HL-60/S4 treated with phorbol 12-myristate 13-acetate at 8.2 ng/mL for 4 days and 3 days (cell line): ENCODE results near the gene STK24.

Experiments used
- in situ Hi-C: fragments of 300-500 bp; cut with MboI; formaldehyde crosslinking; loops from 2 replicates; pipeline ENCODE4 v1.15.0; 2022; ENCODE audit warnings: low sequenced_read_pairs

STK24 gene

DNA sequence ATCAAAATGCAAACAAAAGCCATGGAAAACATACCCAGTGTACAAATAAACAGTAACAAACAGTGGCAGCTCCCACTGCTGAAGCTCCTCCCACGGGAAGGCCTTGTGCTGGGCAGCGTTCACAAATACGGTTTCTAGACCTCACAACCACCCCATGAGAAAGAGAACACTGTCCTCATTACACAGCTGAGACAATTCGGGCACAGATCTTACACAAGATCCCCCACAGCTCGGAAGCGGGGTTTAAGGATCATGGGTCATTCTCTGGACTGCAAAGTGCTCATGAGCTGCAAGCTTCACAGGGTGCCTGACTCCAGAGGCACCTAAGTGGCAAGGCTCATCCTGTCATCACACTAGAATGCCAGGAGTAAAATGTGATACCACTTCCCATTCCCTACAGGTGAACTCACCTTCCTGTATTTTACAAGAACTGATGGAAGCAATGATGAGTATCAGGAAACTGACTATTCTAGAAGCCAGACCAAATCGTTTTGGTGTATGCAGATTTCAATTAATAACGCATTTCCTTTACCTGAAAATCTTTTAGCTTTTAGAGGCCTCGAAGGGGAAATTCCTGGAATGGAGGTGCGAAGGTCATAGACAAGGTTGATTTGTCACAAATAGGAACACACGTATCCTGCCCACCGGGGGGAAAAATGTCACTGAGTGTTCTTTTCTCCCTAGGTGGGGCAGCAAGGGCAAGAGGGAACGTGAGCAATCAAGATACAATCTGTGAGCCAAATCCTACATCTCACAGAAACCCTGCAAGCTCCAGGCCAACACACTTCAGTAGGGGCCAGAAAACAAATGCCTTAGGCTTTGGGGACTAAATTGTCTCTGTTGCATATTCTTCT, 41.2 kb downstream of the STK24 start:
- in situ Hi-C loops: no loop called here

DNA sequence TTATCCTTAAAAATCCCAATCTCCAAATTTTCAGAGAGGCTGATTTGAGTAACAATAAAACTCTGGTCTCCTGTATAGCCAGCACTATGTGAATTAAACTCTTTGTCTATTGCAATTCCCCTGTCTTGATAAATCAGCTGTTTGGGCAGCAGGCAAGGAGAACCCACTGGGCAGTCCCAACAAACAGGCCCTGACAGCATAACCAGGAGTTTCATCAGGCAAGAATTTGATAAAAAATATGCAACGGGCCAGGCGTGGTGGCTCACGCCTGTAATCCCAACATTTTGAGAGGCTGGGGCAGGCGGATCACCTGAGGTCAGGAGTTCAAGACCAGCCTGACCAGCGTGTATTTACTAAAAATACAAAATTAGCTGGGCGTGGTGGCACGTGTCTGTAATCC, 42.1 kb downstream of the STK24 start:
- in situ Hi-C loops: no loop called here

DNA sequence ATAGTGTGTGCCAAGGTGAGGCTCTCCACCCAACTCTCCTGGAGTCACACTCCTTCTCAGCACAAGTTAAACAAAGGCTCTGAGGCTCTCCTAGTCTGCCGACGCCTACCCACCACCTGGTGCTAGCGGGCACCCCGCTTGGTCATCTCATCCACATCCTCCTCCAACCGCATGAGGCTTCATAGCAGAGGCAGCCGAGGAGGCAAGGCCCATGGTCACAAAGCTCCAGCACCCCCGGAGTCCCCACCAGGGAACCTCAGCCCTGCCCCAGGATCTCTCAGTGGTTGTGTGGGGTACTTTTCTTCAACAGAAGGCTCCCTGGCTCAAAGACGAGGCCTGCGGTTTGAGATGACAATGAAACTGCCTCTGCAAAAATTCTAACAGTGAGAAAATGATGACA, 43.0 kb downstream of the STK24 start:
- in situ Hi-C loops: no loop called here

DNA sequence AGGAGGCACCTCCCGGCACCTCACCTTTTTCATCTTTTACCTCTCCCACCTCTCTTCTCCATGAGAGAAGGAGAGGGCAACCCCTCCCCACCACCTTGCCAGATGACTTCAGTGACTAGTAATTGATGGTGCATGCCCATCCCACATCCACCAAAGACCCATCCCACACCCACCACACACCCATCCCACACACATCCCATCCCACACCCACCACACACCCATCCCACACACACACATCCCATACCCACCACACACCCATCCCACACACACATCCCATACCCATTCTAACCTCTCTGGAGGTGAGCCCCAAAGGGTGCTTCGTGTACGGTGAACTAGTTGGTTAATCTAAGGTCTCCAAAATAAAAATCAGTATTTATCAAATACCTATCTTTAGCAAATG, 44.7 kb downstream of the STK24 start:
- in situ Hi-C loops: no loop called here

DNA sequence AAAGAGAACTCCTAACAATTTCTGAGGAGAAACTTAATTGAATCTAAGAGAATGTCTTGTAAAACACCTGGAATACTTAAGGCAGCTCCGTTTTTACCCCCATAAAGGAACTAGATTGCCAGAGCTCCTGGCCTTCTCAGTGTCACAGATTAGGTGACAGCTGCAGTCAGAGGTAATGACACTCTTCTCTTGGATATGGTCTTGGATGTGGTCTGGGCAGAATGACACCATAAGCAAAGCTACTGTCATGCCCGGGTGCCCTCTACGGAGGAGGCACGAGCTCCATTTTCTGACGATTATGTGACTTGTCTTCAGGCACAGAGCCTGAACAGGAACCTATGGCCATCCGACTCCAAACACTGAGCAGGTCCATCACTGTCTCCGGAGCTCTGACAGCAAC, 46.7 kb downstream of the STK24 start:
- in situ Hi-C loops: no loop called here

DNA sequence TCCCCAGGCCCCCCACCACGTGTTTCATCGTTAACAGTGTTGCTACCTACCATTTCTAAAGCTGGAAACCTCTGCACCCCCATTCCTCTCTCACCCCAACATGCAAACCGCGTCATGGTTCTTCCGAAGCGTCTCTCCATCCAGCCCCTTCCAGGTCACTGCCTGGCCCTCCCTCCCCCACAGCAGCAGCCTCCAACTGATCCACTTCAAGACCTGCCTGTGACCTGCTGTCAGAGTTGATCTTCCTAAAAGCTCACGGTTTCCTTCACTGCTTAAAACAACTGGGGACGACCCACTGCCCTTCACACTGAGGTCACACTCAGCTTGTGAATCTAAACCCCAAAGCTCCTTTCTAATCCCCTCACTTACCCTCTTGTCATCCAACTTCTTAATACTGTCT, 47.7 kb downstream of the STK24 start:
- in situ Hi-C loops: no loop called here

DNA sequence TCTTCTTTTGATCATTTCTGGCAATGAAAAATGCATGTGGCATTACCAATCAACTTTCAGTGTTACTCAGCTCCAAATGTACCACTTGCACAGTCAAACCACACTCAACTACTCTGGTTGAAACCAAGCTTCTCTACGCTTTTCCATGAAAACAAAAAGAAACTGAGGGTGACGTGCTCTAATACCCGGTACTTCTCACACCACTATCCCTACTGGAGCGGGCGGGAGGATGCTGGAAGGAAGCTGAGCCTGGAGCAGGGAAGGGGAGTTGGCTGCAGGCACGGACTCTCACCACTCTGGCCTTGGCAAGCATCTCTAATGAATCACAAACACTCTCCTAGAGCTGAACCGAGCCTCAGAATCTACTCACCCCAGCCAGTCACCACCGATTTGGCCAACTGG, 48.2 kb downstream of the STK24 start:
- in situ Hi-C loops: no loop called here

DNA sequence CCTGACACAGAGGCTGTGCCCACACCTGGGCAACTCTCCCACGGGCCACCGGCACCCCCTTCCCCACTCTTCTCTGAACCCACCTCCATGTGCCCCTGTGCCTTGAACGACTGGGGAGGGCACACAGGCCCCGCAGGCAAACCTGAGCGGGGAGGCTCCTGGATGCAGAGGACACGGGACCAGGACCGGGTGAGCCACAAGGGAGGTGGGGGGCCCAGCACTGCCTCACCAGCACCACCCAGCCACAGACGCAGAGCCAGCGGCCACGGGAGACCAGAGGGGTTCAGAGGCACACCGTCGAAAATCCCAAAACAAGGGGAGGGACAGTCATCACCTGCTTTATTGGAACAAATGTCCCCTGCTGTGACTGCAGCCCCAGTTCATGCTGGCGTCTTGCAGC, 49.4 kb downstream of the STK24 start:
- in situ Hi-C loops: no loop called here

DNA sequence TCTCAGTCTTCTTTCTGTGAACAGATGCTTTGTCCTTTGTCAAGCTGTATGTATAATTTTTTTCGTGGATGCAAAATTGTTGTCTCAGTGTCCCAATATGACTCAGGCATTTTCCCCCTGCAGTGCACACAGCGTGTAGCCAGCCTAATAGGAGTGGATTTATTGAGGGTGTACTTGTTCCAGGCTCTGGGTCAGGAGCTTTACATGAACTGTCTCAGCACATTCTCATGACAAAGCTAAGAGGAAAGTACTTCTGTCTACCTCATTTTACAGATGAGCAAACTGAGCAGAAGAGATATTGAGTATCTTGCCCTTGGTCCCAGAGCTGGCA, 50.8 kb downstream of the STK24 start:
- in situ Hi-C loops: no loop called here

DNA sequence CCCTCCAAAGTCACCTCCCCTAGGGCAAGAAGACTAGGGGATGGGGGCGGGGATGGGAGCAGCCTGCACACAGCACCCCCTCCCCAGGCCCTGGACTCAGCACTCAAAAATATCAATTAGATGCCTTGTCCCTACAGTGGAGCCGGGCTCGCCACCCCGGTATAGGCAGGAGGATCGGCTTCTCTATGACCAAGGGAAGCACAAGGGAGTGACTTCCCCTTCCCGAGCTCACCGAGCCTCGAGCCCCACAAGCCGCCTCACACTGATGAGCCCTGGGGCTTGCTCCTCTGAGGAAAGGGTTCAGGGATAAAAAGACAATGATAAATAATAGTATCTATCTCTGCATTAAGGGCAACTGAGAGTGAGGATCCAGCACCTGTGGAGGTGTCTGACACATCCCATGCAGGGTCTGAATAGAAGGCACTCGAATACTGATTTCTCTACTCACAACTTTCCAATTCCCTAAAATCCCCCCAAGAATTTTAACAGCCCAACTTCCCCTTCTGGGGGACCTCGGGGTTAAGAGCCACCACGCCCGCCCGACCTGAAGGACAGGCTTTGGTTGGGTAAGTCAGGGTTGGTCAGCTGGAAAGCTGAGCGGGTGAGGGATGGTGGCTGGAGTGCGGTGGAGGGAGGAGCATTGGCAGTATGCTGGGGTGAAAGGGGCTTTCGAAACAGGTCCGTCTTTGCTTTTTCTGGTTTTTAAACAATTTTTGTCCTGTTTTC, 51.3 kb downstream of the STK24 start:
- in situ Hi-C loops: no loop called here

DNA sequence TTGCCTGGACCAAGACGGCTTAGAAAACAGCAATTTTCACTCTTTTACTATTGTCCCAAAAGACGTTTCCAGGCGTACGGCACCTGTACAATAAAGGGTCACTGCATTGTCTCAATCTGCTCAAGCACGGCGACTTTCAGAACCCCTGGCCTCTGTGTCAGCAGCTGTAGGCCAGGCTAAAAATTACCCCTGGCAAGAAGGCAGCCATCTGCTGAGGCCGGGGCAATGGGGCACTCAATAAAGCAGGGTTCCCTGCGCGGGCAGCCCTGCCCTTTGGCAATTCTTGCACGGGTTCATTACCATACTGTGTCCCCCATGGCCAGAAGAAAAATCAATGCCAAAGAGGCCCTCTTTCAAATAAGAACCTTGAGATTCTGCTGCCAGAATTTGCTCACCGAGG, 52.1 kb downstream of the STK24 start:
- in situ Hi-C loops: no loop called here

DNA sequence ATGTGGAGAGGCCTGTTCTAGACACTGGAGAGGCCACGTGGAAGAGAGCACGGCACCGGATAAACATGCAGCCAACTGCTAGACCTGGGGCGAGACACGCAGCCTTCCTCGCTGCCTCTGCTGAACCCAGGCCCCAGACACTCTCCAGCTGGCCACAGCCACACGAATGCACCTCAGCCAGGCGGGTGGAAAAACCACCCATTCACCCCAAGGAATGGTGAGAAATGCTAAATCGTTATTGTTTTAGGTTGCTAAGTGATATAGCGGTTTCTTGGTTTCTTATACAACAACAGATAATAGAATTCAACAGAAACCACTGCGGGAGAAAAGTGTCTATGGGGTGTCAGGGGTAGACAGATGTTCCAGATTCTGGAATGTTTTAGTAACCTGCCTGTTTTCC, 52.5 kb downstream of the STK24 start:
- in situ Hi-C loops: no loop called here

DNA sequence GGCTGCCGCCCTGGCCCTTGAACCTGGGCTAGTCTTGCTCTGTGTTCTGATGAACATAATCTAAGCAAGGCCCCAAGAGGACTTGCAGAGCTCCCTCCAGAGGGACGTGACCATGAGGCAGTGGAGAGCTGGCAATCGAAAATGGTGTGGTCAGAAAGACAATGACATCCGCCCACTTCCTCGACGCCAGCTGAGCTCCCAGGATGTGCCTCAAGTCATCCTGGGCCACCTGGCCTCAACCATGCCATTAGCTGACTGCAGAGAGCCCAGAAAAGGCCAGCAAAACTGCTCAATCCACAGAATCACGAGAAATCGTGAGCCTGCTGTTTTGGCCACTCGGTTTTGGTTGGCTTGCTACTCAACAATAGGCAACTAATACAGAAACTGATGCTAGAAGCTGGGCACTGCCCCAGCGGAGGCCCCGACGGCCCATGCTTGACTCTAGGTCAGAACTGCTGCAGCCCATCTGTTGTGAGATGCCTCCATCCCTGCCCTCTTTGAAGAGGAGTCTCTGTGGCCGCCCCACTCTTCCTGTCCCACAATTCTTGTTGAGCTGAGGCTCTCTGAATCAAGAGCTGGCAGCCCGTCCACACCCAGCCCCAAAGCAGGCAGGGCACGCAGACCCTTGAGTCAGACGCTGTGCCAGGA, 53.3 kb downstream of the STK24 start:
- in situ Hi-C loops: no loop called here

DNA sequence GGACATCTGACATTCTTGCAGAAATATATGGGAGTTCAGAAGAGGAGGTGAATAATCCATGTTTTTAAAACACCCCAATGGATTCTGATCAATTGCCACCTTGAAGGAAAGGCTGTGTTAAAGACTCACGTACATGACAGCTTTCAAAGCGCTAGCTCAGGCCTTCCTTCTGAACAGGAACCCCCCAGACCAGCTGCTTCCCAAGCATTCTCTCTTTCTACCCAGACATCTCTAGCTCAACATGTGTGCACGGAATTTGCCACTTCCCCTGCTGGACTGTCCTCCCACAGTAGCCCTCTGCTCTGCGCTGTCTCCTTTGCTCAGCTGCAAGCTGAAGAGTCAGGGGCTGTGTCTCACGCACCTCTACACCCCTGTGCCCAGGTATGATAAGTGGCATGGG, 54.5 kb downstream of the STK24 start:
- in situ Hi-C loops: no loop called here

DNA sequence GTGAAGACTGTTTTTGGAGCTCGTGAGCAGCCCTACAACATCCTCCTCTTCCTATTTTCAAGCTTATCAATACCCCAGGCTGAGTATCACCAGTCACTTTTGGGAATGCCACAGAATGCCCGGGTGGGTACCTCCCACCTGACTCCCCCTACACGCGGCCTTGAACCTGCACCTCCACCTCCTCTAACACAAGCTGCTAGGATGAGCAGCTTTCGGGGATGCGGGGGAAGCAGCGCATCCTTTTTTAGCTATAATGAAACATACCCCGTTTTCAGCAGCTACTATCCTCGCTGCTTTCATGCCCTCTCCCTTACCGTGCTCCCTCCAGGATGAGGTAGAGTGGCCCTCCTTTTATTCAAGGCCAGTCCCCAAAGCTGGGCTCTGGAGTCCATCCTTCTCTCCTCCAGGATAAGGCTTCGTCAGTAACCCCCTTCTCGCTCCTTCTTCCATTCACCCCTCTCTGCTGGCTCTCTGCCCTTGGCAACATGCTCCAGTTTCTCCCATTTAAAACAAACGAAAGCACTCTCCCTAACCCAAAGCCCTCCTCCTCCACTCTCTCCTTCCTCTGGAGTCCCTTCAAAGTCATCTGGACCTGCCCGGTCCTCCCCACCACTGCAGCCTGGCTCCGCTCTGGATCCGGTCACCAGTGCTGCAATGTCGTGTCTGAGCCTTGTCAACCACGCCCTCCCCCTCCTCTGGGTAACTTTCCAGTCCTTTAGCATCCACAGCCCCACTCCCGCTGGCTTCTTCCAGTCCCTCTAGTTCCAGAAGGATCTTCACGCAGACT, 55.3 kb downstream of the STK24 start:
- in situ Hi-C loops: no loop called here

DNA sequence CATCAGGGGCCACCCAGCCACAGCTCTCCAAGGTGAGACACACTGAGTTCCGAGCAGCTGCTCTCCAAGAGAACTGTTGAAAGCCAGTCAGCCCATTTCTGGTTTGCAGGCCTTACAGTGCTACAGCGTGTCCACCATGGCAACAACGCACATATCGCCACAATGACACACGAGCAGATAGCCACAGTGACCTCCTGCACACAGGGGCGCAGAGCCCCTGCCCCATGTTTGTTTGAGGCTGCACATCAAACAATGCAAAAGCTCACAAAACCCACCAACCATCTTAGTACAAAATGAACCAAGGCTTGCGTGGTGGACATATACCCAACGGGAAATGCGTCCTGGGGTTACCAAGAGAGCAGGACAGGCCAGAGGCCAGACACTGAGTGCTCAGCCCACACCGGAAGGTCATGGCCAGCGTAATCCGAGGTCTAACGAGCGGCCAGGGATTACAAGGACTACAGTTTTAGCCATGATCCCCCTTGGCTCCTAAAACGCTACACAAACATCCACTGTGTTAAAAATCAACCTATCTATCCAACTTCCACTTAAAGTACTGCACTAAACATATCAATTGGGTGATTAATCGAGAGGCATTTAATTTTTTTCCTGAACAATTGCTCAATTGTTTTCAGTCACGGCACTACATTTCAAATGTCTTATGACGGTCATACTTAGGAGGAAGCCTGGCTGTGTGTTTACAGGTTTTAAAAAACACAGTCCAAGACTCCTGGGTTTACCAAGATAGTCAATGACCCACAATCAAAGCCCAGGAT, 56.0 kb downstream of the STK24 start:
- in situ Hi-C loops: no loop called here

DNA sequence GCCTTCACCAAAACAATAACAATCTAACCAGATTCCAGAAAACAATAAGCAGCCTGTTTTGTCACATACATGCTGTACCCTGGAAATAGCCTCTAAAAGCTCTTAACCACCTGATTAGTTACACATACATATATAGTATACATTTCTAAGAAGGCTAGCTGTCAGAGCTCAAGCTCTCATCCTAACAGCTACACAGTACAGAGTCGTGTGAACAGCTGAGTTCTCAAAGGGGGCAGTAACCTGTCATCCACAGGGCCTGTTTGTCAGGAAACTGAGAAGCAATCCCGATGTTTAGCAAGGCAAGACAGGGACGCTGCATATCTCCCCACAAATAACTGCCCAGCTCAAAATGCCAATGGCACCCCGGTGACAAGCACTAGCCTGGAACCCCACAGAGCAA, 56.9 kb downstream of the STK24 start:
- in situ Hi-C loops: no loop called here

DNA sequence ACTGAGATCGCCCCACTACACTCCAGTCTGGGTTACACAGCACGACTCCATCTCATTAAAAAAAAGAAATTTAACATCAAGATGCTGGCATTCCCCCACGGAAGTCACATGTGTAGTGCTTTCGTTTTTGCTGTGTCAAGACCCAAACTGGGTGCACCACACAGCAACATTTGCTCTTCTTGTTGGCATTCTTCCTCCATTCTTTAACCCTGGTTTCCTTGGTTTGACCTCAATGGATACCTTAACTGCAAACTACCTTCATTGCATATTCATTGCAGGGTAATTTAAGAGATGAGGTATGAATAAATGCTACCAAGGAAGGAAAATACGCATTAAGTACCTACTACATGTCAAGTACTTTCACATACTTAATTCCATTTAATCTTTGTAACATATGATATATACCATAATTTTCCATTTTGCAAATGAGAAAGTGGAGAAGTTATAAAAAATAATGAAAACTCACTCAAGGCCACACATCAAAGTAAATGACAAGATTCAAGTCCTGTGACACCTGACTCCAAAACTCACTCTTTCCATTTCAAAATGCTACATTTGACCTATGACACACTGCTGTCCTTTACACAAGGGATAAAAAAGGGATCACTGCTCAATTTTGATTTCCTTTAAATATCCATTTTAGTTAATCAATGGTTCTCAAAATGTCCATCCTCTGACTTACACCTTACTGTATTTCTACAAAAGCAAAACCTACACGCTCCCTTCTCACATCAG, 59.2 kb downstream of the STK24 start:
- in situ Hi-C loops: no loop called here

DNA sequence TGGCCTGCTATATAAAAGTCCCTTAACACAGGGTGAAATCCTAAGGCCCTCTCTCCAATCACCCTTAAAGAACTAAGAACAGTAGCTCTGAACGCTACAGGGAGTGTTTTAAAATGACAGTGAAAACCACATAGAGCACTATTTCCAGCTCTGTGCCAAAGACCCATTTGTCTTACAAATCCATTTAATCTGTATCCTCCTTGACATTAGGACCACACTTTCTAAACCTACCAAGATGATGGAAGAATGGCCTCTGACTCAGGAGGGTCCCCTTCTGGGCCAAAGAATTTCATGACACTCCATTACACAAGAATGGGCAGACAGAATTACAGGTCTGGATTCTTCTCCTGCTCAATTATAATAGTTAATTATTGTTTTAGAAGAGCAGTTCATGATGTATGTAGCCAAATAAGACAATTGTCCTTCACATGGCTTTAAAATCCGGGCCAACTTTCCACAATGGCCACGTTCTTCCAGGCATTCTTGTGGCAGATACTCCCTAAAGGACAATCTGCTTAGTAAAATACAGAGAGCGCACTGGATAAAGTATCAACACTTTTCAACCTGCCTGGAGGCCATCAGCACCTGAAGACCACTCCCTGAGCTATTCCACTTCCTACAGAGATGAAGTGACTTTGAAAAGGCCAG, 61.0 kb downstream of the STK24 start:
- in situ Hi-C loops: no loop called here
